NCI-H1930 (cell line): ENCODE data around the gene PCDHGB3.
"Not testable (repeated sequence)": the region's sequence is repeated elsewhere in the genome, so short reads cannot be mapped to it uniquely, and the experiment has no call there.

ENCODE experiments used
- DNase-seq, 2 experiments: peaks; one replicate each; lab custom pipeline; 2025; lab: John Stamatoyannopoulos, UW

The PCDHGB3 gene

DNA sequence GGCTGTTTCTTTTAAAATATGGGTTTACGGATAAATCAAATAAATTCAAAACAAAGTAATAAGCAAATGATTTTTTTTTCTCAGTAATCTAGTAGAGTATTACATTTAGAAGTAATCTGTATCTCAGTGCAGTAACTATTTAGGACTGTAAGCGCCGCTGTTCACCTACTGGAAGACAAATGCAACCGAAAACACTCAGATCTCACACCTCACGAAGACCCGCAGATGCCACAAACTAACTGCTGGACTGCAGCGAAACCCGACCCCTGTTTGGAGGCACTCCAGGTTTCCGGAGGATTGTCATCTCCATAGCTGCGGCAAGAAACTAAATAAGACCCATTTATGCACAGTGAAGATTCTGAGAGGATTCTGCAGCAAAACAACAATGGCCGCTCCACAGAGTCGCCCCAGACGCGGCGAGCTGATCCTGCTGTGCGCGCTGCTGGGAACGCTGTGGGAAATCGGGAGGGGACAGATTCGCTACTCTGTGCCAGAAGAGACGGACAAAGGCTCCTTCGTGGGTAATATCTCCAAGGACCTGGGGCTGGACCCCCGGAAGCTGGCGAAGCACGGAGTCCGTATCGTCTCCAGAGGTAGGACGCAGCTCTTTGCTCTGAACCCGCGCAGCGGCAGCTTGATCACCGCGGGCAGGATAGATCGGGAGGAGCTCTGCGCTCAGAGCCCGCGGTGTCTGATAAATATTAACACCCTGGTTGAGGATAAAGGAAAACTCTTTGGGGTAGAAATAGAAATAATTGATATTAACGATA is 22.6 kb downstream of the PCDHGB3 start, which contains the start of gene PCDHGA8:
Gene PCDHGA8, plus strand, starts transcription at position 205 of the 770 bp plus-strand sequence. Its CDS starts 181 bp downstream, at position 386.
- no peak for DNase-seq

DNA sequence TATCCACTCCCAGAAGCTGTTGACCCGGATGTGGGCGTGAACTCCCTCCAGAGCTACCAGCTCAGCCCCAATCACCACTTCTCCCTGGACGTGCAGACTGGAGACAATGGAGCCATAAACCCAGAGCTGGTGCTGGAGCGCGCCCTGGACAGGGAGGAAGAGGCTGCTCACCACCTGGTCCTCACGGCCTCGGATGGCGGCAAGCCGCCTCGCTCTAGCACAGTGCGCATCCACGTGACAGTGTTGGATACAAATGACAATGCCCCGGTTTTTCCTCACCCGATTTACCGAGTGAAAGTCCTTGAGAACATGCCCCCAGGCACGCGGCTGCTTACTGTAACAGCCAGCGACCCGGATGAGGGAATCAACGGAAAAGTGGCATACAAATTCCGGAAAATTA is 23.2 kb downstream of the PCDHGB3 start:
- no peak for DNase-seq

DNA sequence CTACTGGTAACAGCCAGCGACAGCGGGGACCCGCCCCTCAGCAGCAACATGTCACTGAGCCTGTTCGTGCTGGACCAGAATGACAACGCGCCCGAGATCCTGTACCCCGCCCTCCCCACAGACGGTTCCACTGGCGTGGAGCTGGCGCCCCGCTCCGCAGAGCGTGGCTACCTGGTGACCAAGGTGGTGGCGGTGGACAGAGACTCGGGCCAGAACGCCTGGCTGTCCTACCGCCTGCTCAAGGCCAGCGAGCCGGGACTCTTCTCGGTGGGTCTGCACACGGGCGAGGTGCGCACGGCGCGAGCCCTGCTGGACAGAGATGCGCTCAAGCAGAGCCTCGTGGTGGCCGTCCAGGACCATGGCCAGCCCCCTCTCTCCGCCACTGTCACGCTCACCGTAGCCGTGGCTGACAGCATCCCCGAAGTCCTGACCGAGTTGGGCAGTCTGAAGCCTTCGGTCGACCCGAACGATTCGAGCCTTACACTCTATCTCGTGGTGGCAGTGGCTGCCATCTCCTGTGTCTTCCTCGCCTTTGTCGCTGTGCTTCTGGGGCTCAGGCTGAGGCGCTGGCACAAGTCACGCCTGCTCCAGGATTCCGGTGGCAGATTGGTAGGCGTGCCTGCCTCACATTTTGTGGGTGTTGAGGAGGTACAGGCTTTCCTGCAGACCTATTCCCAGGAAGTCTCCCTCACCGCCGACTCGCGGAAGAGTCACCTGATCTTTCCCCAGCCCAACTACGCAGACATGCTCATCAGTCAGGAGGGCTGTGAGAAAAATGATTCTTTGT is 24.6 kb downstream of the PCDHGB3 start:
- not testable (repeated sequence) for DNase-seq

GRCh38 chr5:141397756-141398551 is 27.9 kb downstream of the PCDHGB3 start, which contains the start of gene PCDHGB5:
TSS of gene PCDHGB5 (plus strand) at chr5:141397947. CDS start at chr5:141398128, 181 bp downstream.
- not testable (repeated sequence) for DNase-seq

- no peak for DNase-seq
Measured at GRCh38 chr5:141398608-141399007, 28.6 kb downstream of the PCDHGB3 start.

DNA sequence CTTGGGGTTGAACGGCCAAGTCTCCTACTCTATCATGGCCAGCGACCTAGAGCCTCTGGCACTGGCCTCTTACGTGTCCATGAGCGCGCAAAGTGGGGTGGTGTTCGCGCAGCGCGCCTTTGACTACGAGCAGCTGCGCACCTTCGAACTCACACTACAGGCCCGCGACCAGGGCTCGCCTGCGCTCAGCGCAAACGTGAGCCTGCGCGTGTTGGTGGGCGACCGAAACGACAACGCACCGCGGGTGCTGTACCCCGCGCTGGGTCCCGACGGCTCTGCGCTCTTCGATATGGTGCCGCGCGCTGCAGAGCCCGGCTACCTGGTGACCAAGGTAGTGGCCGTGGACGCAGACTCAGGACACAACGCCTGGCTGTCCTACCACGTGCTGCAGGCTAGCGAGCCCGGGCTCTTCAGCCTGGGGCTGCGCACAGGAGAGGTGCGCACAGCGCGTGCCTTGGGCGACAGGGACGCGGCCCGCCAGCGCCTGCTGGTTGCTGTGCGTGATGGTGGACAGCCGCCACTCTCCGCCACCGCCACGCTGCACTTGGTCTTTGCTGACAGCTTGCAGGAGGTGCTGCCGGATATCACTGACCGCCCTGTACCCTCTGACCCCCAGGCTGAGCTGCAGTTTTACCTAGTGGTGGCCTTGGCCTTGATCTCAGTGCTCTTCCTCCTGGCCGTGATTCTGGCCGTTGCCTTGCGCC is 29.7 kb downstream of the PCDHGB3 start:
- DNase-seq: no peak

DNA sequence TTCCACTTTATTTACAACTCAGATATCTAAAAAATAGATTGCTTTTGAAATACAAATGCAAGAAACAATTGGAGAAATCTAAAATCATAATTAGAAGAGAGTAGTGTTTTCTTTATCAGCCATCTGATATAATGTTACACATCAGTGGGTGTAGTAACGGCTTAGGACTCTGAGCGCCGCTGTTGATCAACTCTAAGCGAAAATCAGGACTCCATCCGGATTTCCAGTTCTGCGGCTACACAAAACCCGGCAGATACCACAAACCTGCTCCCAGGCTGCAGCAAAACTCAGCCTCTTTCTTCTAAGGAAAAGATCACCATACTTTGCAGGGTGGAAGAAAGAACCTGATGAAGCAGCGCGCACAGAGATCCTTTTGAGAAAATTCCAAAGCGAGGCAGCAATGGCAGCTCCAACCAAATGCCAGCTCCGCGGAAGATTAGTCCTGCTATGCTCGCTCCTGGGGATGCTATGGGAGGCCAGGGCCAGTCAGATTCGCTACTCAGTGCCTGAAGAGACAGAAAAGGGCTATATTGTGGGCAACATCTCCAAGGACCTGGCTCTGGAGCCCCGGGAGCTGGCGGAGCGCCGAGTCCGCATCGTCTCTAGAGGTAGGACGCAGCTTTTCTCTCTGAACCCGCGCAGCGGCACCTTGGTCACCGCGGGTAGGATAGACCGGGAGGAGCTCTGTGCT is 32.7 kb downstream of the PCDHGB3 start, which contains the start of gene PCDHGA9:
Gene PCDHGA9, plus strand, starts transcription at position 226 of the 691 bp plus-strand sequence. Its CDS starts 175 bp downstream, at position 401.
- no peak for DNase-seq

DNA sequence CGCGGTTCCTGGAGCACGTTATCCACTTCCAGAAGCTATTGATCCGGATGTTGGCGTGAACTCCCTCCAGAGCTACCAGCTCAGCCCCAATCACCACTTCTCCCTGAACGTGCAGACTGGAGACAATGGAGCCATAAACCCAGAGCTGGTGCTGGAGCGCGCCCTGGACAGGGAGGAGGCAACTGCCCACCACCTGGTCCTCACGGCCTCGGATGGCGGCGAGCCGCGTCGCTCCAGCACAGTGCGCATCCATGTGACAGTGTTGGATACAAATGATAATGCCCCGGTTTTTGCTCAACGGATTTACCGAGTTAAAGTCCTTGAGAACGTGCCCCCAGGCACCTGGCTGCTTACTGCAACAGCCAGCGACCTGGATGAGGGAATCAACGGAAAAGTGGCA is 33.3 kb downstream of the PCDHGB3 start:
- no peak for DNase-seq

DNA sequence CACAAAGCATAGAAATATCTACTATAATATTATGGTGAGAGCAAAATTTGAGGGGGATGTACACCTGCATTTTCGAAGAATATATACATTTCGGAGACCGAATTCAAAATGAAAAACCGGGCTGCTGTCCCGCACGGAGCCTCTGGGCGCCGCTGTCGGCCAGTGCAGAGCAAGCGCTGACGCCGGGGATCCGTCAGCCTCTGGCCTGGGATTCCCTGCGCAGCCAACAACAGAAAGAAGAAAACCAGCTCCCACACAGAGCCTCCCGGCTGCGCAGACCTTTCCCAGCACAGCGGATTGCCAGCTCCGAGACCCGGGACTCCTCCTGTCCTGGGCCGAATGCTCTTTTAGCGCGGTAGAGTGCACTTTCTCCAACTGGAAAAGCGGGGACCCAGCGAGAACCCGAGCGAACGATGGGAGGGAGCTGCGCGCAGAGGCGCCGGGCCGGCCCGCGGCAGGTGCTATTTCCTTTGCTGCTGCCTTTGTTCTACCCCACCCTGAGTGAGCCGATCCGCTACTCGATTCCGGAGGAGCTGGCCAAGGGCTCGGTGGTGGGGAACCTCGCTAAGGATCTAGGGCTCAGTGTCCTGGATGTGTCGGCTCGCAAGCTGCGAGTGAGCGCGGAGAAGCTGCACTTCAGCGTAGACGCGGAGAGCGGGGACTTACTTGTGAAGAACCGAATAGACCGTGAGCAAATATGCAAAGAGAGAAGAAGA is 37.9 kb downstream of the PCDHGB3 start, which contains the start of gene PCDHGB6:
Gene PCDHGB6, plus strand, starts transcription at position 232 of the 716 bp plus-strand sequence. Its CDS starts 182 bp downstream, at position 414.
- not testable (repeated sequence) for DNase-seq

- DNase-seq: no peak
Measured at GRCh38 chr5:141409598-141410306, 39.7 kb downstream of the PCDHGB3 start.

DNA sequence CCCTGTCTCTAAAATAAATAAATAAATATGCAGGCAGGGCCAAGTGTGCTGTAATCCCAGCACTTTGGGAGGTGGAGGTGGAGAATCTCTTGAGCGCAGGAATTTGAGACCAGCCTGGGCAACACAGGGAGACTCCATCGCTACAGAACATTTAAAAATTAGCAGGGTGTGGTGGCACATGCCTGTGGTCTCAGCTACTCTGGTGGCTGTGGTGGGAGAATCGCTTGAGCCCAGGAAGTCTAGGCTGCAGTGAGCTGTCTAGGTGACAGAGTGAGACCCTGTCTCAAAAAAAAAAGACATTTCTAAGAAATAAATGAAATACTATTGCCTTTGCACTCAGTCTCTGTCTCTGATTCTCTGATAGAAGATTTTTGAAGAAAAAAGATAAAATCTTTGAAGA is 41.5 kb downstream of the PCDHGB3 start:
- no peak for DNase-seq

- peak in 1 of 2 experiments; percentile 23 for DNase-seq
Measured at GRCh38 chr5:141412854-141413539, 43.0 kb downstream of the PCDHGB3 start, which contains the start of gene PCDHGA10. TSS of gene PCDHGA10 (plus strand) at chr5:141412987. CDS start at chr5:141413176, 189 bp downstream.

- DNase-seq: no peak
Measured at GRCh38 chr5:141413540-141414069, 43.6 kb downstream of the PCDHGB3 start.

DNA sequence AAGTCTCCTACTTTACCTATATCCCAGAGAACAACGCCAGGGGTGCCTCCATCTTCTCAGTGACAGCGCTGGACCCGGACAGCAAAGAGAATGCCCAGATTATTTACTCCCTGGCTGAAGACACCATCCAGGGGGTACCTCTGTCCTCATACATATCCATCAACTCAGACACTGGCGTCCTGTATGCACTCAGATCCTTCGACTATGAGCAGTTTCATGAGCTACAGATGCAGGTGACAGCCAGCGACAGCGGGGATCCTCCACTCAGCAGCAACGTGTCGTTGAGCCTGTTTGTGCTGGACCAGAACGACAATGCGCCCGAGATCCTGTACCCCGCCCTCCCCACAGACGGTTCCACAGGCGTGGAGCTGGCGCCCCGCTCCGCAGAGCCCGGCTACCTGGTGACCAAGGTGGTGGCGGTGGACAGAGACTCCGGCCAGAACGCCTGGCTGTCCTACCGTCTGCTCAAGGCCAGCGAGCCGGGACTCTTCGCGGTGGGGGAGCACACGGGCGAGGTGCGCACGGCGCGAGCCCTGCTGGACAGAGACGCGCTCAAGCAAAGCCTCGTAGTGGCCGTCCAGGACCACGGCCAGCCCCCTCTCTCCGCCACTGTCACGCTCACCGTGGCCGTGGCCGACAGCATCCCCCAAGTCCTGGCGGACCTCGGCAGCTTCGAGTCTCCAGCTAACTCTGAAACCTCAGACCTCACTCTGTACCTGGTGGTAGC is 44.7 kb downstream of the PCDHGB3 start:
- DNase-seq: not testable (repeated sequence)

DNA sequence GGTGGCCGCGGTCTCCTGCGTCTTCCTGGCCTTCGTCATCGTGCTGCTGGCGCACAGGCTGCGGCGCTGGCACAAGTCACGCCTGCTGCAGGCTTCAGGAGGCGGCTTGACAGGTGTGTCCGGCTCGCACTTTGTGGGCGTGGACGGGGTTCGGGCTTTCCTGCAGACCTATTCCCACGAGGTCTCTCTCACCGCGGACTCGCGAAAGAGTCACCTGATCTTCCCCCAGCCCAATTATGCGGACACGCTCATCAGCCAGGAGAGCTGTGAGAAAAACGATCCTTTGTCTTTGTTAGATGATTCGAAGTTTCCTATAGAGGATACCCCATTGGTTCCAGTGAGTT is 45.2 kb downstream of the PCDHGB3 start:
- not testable (repeated sequence) for DNase-seq

- not testable (repeated sequence) for DNase-seq
Measured at GRCh38 chr5:141417494-141418172, 47.6 kb downstream of the PCDHGB3 start, which contains the start of gene PCDHGB7. TSS of gene PCDHGB7 (plus strand) at chr5:141417677. CDS start at chr5:141417860, 183 bp downstream.
